Dendritic cell treated with granulocyte-macrophage colony-stimulating factor and Interleukin-4, amounts not matched to agents 40 ng/mL and 50 ng/mL, for 4 days (primary cell): ENCODE data around the gene CHST14.

Source experiments
- H3K27ac Mint-ChIP-seq: one replicate; pipeline ENCODE4 v1.8.0; 2022; ENCODE audit warnings: mild to moderate bottlenecking, mixed read lengths
- H3K27me3 Mint-ChIP-seq: one replicate; pipeline ENCODE4 v1.8.0; 2022; ENCODE audit warnings: mild to moderate bottlenecking, mixed read lengths
- H3K36me3 Mint-ChIP-seq: one replicate; pipeline ENCODE4 v1.8.0; 2022; ENCODE audit warnings: low read depth, mixed read lengths
- H3K4me1 Mint-ChIP-seq: one replicate; pipeline ENCODE4 v1.8.0; 2022; ENCODE audit warnings: low read depth, mixed read lengths
- H3K4me3 Mint-ChIP-seq: one replicate; pipeline ENCODE4 v1.8.0; 2022; ENCODE audit warnings: mild to moderate bottlenecking, moderate library complexity, mixed read lengths
- H3K9me3 Mint-ChIP-seq: one replicate; pipeline ENCODE4 v1.8.0; 2022; ENCODE audit warnings: mixed read lengths
- intact Hi-C: fragments of 100-400 bp; cut with micrococcal nuclease; formaldehyde crosslinking; loops from one replicate; pipeline ENCODE4 v1.15.0; 2022

The CHST14 gene

GRCh38 chr15:40461958-40462357, 8.8 kb upstream of the CHST14 start:
- intact Hi-C loops, result no loop called here
- H3K4me3 Mint-ChIP-seq, result no peak overlapping the region
- H3K4me1 Mint-ChIP-seq, result peaks cover 33% of the 10 kb centered on the region
- peaks cover 90% of the 10 kb centered on the region for H3K36me3 Mint-ChIP-seq
- no peak overlapping the region for H3K27ac Mint-ChIP-seq
- no peaks in the 10 kb centered on the region for H3K27me3 Mint-ChIP-seq
- no peaks in the 10 kb centered on the region for H3K9me3 Mint-ChIP-seq

GRCh38 chr15:40463279-40463678, 7.5 kb upstream of the CHST14 start:
- Mint-ChIP-seq H3K36me3 (peaks cover 91% of the 10 kb centered on the region), H3K27ac (no peak overlapping the region), H3K4me3 (no peak overlapping the region), H3K27me3 (no peaks in the 10 kb centered on the region), H3K9me3 (no peaks in the 10 kb centered on the region), H3K4me1 (peaks cover 38% of the 10 kb centered on the region)
- intact Hi-C loops, result no loop called here

GRCh38 chr15:40463886-40464545, 6.8 kb upstream of the CHST14 start:
- Mint-ChIP-seq H3K9me3 (no peaks in the 10 kb centered on the region), H3K36me3 (peaks cover 84% of the 10 kb centered on the region), H3K4me1 (peaks cover 45% of the 10 kb centered on the region), H3K27me3 (no peaks in the 10 kb centered on the region), H3K27ac (no peak overlapping the region), H3K4me3 (no peak overlapping the region)
- intact Hi-C loops, result no loop called here

- H3K9me3 Mint-ChIP-seq, result no peaks in the 10 kb centered on the region
- H3K4me3 Mint-ChIP-seq, result no peak overlapping the region
- peaks cover 51% of the 10 kb centered on the region for H3K4me1 Mint-ChIP-seq
- no peaks in the 10 kb centered on the region for H3K27me3 Mint-ChIP-seq
- H3K27ac Mint-ChIP-seq, result no peak overlapping the region
- intact Hi-C loops, result no loop called here
- H3K36me3 Mint-ChIP-seq, result peaks cover 77% of the 10 kb centered on the region
These were observed 6.1 kb upstream of the CHST14 start for GRCh38 chr15:40464595-40465185.

- Mint-ChIP-seq H3K4me1 (peaks cover 60% of the 10 kb centered on the region), H3K4me3 (no peak overlapping the region), H3K27me3 (no peaks in the 10 kb centered on the region), H3K27ac (peak overlapping the region; percentile 78), H3K9me3 (no peaks in the 10 kb centered on the region), H3K36me3 (peaks cover 65% of the 10 kb centered on the region)
- intact Hi-C loops, result no loop called here
These were observed 4.8 kb upstream of the CHST14 start for GRCh38 chr15:40465939-40466338.

- intact Hi-C loops, result no loop called here
- Mint-ChIP-seq H3K36me3 (peaks cover 58% of the 10 kb centered on the region), H3K4me1 (peaks cover 63% of the 10 kb centered on the region), H3K9me3 (no peaks in the 10 kb centered on the region), H3K27me3 (peaks cover 1% of the 10 kb centered on the region), H3K4me3 (no peak overlapping the region), H3K27ac (peak overlapping the region; percentile 78)
These were observed 4.1 kb upstream of the CHST14 start for GRCh38 chr15:40466426-40467260.

GRCh38 chr15:40467261-40467615, 3.5 kb upstream of the CHST14 start:
- intact Hi-C loops, result no loop called here
- Mint-ChIP-seq H3K4me1 (peaks cover 69% of the 10 kb centered on the region), H3K36me3 (peaks cover 52% of the 10 kb centered on the region), H3K9me3 (no peaks in the 10 kb centered on the region), H3K27ac (peak overlapping the region; percentile 78), H3K27me3 (peaks cover 4% of the 10 kb centered on the region), H3K4me3 (no peak overlapping the region)

GRCh38 chr15:40468898-40469331, 1.9 kb upstream of the CHST14 start:
- no peaks in the 10 kb centered on the region for H3K9me3 Mint-ChIP-seq
- no peak overlapping the region for H3K27ac Mint-ChIP-seq
- intact Hi-C loops, result no loop called here
- H3K4me3 Mint-ChIP-seq, result no peak overlapping the region
- peaks cover 39% of the 10 kb centered on the region for H3K36me3 Mint-ChIP-seq
- peaks cover 75% of the 10 kb centered on the region for H3K4me1 Mint-ChIP-seq
- peaks cover 4% of the 10 kb centered on the region for H3K27me3 Mint-ChIP-seq

GRCh38 chr15:40469776-40470390, 901 bp upstream of the CHST14 start:
- H3K36me3 Mint-ChIP-seq, result peaks cover 30% of the 10 kb centered on the region
- peaks cover 4% of the 10 kb centered on the region for H3K27me3 Mint-ChIP-seq
- peaks cover 66% of the 10 kb centered on the region for H3K4me1 Mint-ChIP-seq
- intact Hi-C loops, result no loop called here
- H3K4me3 Mint-ChIP-seq, result peak overlapping the region; percentile 62
- no peaks in the 10 kb centered on the region for H3K9me3 Mint-ChIP-seq
- peak overlapping the region; percentile 72 for H3K27ac Mint-ChIP-seq

- peaks cover 4% of the 10 kb centered on the region for H3K27me3 Mint-ChIP-seq
- H3K36me3 Mint-ChIP-seq, result peaks cover 16% of the 10 kb centered on the region
- peak overlapping the region; percentile 74 for H3K27ac Mint-ChIP-seq
- H3K4me3 Mint-ChIP-seq, result peak overlapping the region; percentile 78
- no peaks in the 10 kb centered on the region for H3K9me3 Mint-ChIP-seq
- intact Hi-C loops, result no loop called here
- H3K4me1 Mint-ChIP-seq, result peaks cover 53% of the 10 kb centered on the region
These were observed 472 bp downstream of the CHST14 start for GRCh38 chr15:40471105-40471807.

GRCh38 chr15:40471808-40472150, 995 bp downstream of the CHST14 start:
- H3K4me3 Mint-ChIP-seq, result peak overlapping the region; percentile 78
- peak overlapping the region; percentile 74 for H3K27ac Mint-ChIP-seq
- peaks cover 48% of the 10 kb centered on the region for H3K4me1 Mint-ChIP-seq
- peaks cover 4% of the 10 kb centered on the region for H3K27me3 Mint-ChIP-seq
- intact Hi-C loops, result no loop called here
- H3K36me3 Mint-ChIP-seq, result peaks cover 11% of the 10 kb centered on the region
- no peaks in the 10 kb centered on the region for H3K9me3 Mint-ChIP-seq

GRCh38 chr15:40472171-40472727, 1.5 kb downstream of the CHST14 start:
- Mint-ChIP-seq H3K27me3 (peaks cover 4% of the 10 kb centered on the region), H3K4me1 (peaks cover 43% of the 10 kb centered on the region), H3K9me3 (no peaks in the 10 kb centered on the region), H3K27ac (peak overlapping the region; percentile 74), H3K36me3 (peaks cover 6% of the 10 kb centered on the region), H3K4me3 (peak overlapping the region; percentile 78)
- intact Hi-C loops, result no loop called here

- no peak overlapping the region for H3K27ac Mint-ChIP-seq
- H3K9me3 Mint-ChIP-seq, result no peaks in the 10 kb centered on the region
- peaks cover 25% of the 10 kb centered on the region for H3K4me1 Mint-ChIP-seq
- intact Hi-C loops, result no loop called here
- H3K27me3 Mint-ChIP-seq, result peaks cover 14% of the 10 kb centered on the region
- no peak overlapping the region for H3K4me3 Mint-ChIP-seq
- H3K36me3 Mint-ChIP-seq, result no peaks in the 10 kb centered on the region
These were observed 3.8 kb downstream of the CHST14 start for GRCh38 chr15:40474581-40474980.
